Activated CD8-positive, alpha-beta T cell treated with anti-CD3 and anti-CD28 coated beads for 36 hours (primary cell): Measurements from ENCODE around the gene TNIP1. TPM values are rescaled to one million over a fixed set of nuclear protein-coding genes. Genes with fewer than 3 reads are reported as not detected.

Source experiments
- ATAC-seq: fragments of 200-7000 bp; cut with Tn5 transposase; one replicate; pipeline ENCODE4 v1.10.0; 2021; ENCODE audit warnings: mild to moderate bottlenecking, moderate library complexity
- CTCF ChIA-PET: fragments of 350-600 bp; sonication (Branson Sonifier 250); formaldehyde crosslinking; loops from one replicate; lab custom pipeline; 2021; ENCODE audit warnings: antibody characterized with exemption; lab: Charles Lee
- POLR2A ChIA-PET: fragments of 350-600 bp; sonication (Branson Sonifier 250); formaldehyde crosslinking; loops from one replicate; lab custom pipeline; 2021; ENCODE audit warnings: antibody characterized with exemption; lab: Charles Lee
- DNase-seq: peaks from one replicate; pipeline ENCODE4 v3.0.0-alpha.2; 2020
- H3K27ac Mint-ChIP-seq: one replicate; pipeline ENCODE4 v1.8.0; 2021; ENCODE audit warnings: mild to moderate bottlenecking, mixed read lengths
- H3K27me3 Mint-ChIP-seq: one replicate; pipeline ENCODE4 v1.8.0; 2021; ENCODE audit warnings: mixed read lengths
- H3K36me3 Mint-ChIP-seq: one replicate; pipeline ENCODE4 v1.8.0; 2021; ENCODE audit warnings: low read depth, mixed read lengths
- H3K4me1 Mint-ChIP-seq: one replicate; pipeline ENCODE4 v1.8.0; 2021; ENCODE audit warnings: low read depth, mixed read lengths
- H3K4me3 Mint-ChIP-seq: one replicate; pipeline ENCODE4 v1.8.0; 2021; ENCODE audit warnings: mild to moderate bottlenecking, moderate library complexity, mixed read lengths
- H3K9me3 Mint-ChIP-seq: one replicate; pipeline ENCODE4 v1.8.0; 2021; ENCODE audit warnings: mixed read lengths
- intact Hi-C: fragments of 100-400 bp; cut with micrococcal nuclease; formaldehyde crosslinking; loops from one replicate; pipeline ENCODE4 v1.10.0; 2022
- total RNA-seq, 2 experiments: library from RNA; stranded (reverse); gene quantifications; one replicate each; pipeline ENCODE4 v1.2.3, GENCODE V29; 2021
- TF ChIP-seq, protein P1 (sequence below): fragments of 200-600 bp; IDR thresholded peaks from one replicate; pipeline ENCODE4 v1.8.0; 2022; ENCODE audit warnings: antibody characterized with exemption, mild to moderate bottlenecking

The TNIP1 gene
- total RNA-seq, 2 experiments from 2014 or later = 222 TPM

DNA sequence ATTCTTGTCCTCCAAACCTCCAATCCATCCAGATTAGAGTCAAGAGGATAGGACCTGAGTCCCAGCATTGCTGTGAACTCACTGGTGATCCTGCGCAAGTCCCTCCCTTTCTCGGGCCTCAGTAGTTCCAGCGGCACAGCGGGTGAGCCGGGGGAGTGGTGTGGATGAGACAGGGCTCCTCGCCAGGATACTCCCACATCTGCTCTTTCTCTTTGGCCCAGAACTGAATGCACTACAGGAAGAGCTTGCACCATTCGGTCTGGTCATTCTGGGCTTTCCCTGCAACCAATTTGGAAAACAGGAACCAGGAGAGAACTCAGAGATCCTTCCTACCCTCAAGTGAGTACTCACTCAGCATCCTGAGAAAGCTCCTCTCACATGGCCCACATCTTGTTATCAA is 54.2 kb downstream of the TNIP1 start:
- no peaks in the 10 kb centered on the region for H3K27me3 Mint-ChIP-seq
- H3K4me3 Mint-ChIP-seq = no peak overlapping the region
- peaks cover 27% of the 10 kb centered on the region for H3K36me3 Mint-ChIP-seq
- H3K4me1 Mint-ChIP-seq = no peaks in the 10 kb centered on the region
- POLR2A ChIA-PET = no interaction called here
- ATAC-seq (no peak), DNase-seq (no peak)
- CTCF ChIA-PET = interaction anchor here (1.5 to 2.3 kb wide), 2 partner anchors 31 to 89 kb away, joined by 4 to 8 read pairs; no protein-coding TSS in a partner anchor
- TF ChIP-seq, protein P1, sequence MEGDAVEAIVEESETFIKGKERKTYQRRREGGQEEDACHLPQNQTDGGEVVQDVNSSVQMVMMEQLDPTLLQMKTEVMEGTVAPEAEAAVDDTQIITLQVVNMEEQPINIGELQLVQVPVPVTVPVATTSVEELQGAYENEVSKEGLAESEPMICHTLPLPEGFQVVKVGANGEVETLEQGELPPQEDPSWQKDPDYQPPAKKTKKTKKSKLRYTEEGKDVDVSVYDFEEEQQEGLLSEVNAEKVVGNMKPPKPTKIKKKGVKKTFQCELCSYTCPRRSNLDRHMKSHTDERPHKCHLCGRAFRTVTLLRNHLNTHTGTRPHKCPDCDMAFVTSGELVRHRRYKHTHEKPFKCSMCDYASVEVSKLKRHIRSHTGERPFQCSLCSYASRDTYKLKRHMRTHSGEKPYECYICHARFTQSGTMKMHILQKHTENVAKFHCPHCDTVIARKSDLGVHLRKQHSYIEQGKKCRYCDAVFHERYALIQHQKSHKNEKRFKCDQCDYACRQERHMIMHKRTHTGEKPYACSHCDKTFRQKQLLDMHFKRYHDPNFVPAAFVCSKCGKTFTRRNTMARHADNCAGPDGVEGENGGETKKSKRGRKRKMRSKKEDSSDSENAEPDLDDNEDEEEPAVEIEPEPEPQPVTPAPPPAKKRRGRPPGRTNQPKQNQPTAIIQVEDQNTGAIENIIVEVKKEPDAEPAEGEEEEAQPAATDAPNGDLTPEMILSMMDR = no peak
- H3K27ac Mint-ChIP-seq = no peak overlapping the region
- no peaks in the 10 kb centered on the region for H3K9me3 Mint-ChIP-seq
- intact Hi-C loops = no loop called here

DNA sequence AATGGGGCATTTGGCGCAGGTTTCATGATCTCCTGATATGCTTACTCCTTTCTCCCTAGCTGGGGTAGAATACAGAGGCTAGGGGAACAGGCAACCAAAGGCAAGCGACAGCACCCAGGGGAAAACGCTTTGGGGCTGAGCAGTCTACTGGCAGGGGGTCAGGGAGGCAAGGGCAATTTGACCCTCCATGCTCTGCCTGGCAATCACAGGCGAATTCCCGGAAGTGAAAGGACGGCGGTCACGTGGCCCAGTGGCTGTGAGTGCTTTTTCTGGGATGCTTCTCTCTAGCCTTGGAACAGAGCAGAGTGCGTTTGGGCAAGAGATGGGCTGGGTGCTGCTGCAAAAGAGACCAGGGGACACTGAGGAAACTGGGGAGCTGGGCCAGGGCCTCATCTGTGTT is 54.7 kb downstream of the TNIP1 start:
- H3K27me3 Mint-ChIP-seq = peaks cover 1% of the 10 kb centered on the region
- DNase-seq (no peak), ATAC-seq (no peak)
- no peak overlapping the region for H3K4me3 Mint-ChIP-seq
- H3K27ac Mint-ChIP-seq = no peak overlapping the region
- ChIA-PET POLR2A (interaction anchor here (0.9 kb wide), 2 partner anchors 12 to 13 kb away, joined by 3 read pairs; no protein-coding TSS in a partner anchor), CTCF (interaction anchor here (2.3 kb wide), 1 partner anchor 89 kb away, joined by 8 read pairs; no protein-coding TSS in a partner anchor)
- TF ChIP-seq, protein P1 = no peak
- no peaks in the 10 kb centered on the region for H3K9me3 Mint-ChIP-seq
- H3K4me1 Mint-ChIP-seq = peaks cover 1% of the 10 kb centered on the region
- peaks cover 23% of the 10 kb centered on the region for H3K36me3 Mint-ChIP-seq
- intact Hi-C loops = no loop called here

DNA sequence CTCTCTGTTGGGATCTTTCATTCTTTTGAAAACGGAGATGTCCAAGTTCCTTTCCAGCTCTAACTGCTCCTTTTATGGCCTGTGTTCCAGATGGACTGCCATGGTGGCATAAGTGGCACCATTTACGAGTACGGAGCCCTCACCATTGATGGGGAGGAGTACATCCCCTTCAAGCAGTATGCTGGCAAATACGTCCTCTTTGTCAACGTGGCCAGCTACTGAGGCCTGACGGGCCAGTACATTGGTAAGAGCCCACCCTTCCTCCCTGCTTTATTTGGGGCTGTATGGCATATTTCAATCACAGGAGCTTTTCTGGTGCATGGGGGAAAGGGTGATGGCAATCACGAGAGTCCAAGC is 55.6 kb downstream of the TNIP1 start:
- H3K9me3 Mint-ChIP-seq = no peaks in the 10 kb centered on the region
- DNase-seq = no peak
- H3K4me1 Mint-ChIP-seq = peaks cover 7% of the 10 kb centered on the region
- H3K27ac Mint-ChIP-seq = no peak overlapping the region
- ATAC-seq = no peak
- H3K36me3 Mint-ChIP-seq = peaks cover 21% of the 10 kb centered on the region
- TF ChIP-seq, protein P1 = no peak
- intact Hi-C loops = no loop called here
- H3K4me3 Mint-ChIP-seq = no peak overlapping the region
- peaks cover 6% of the 10 kb centered on the region for H3K27me3 Mint-ChIP-seq
- ChIA-PET CTCF (interaction anchor here (2.3 kb wide), 1 partner anchor 90 kb away, joined by 8 read pairs; no protein-coding TSS in a partner anchor), POLR2A (interaction anchor here (0.9 kb wide), 2 partner anchors 12 to 13 kb away, joined by 3 read pairs; no protein-coding TSS in a partner anchor)

DNA sequence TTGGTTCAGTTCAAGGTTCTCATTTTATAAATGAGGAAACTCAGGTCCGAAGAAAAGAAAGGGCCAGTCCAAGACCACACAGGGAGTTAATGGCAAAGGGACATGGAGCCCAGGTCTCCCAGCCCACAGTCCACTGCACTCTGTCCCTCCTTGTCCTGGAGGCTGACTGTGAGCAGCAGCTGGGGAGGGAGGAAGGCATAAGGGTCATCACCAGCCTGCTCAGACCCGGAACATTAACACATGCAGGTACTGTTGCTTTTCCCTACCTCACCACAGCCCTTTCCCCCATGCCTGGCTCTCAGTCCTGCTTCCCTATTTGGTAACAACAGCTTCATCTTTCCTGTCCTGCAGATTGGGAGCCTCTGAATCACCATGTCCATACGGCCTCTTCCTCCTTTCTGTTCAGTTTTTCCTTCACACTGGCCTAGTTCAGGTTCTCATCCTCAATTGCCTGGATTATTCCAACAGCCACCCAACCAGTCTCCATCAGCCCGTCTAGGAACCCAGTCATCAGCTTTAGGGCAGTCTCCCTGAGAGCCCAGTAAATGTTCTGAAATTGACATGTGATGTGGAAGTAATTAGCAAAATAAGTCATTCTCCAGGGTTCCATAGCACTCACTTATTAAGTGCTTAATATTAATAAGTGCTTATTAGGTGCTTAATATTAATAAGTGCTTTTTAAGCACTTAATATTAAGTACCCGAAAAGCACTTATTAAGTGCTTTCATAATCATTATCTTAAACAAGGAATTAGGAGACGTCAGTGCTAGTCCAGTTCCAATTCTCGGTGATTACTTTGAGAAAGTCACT is 56.2 kb downstream of the TNIP1 start:
- DNase-seq (no peak), ATAC-seq (no peak)
- intact Hi-C loops = no loop called here
- peaks cover 9% of the 10 kb centered on the region for H3K4me1 Mint-ChIP-seq
- H3K4me3 Mint-ChIP-seq = no peak overlapping the region
- H3K27ac Mint-ChIP-seq = no peak overlapping the region
- ChIA-PET CTCF (no interaction called here), POLR2A (interaction anchor here (0.7 kb wide), 1 partner anchor 32 kb away, joined by 3 read pairs; no protein-coding TSS in a partner anchor)
- no peaks in the 10 kb centered on the region for H3K9me3 Mint-ChIP-seq
- peaks cover 15% of the 10 kb centered on the region for H3K36me3 Mint-ChIP-seq
- peaks cover 7% of the 10 kb centered on the region for H3K27me3 Mint-ChIP-seq
- TF ChIP-seq, protein P1 = no peak

DNA sequence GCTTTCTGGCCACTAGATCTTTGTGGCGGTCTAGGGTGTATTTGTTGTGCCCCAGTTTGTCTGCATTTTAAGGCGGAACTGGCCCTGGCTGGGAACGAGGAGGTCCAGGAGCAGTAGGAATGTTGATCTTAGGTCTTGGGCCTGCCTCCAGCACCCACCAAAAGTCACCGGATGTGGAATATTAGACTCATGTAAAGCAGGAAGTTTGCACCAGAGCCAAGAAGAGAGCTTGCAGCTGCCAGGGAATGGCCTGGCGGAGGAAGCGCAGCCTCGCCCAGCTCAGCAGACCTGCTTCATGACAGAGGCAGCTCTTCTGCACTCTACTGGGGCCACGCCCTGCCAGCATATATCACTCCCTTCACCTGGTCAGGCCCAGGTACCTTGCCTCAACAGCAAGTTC is 57.2 kb downstream of the TNIP1 start:
- TF ChIP-seq, protein P1 = no peak
- Mint-ChIP-seq H3K27ac (no peak overlapping the region), H3K9me3 (no peaks in the 10 kb centered on the region), H3K4me1 (peaks cover 13% of the 10 kb centered on the region), H3K27me3 (peaks cover 7% of the 10 kb centered on the region), H3K36me3 (peaks cover 9% of the 10 kb centered on the region), H3K4me3 (no peak overlapping the region)
- intact Hi-C loops = no loop called here
- CTCF ChIA-PET = interaction anchor here (1.0 kb wide), 1 partner anchor 91 kb away, joined by 3 read pairs; no protein-coding TSS in a partner anchor
- POLR2A ChIA-PET = no interaction called here
- no peak for ATAC-seq
- no peak for DNase-seq
